IMR-90 (cell line): Measurements from ENCODE around the gene SMC5.

ENCODE experiments used
- BHLHE40 ChIP-seq: fragments of 150-350 bp; IDR thresholded peaks from 2 replicates; pipeline ENCODE4 v1.6.1; 2016; ENCODE audit warnings: mild to moderate bottlenecking, low read depth, low read length
- CEBPB ChIP-seq: IDR thresholded peaks from 2 replicates; pipeline ENCODE4 v1.6.1; 2012; ENCODE audit warnings: low read depth, low read length, improper control_type of control experiment
- CHD1 ChIP-seq: IDR thresholded peaks from 2 replicates; pipeline ENCODE4 v1.6.1; 2012; ENCODE audit warnings: low read depth, low read length, improper control_type of control experiment
- MAFK ChIP-seq: IDR thresholded peaks from 2 replicates; pipeline ENCODE4 v1.6.1; 2012; ENCODE audit warnings: low read depth, low read length, improper control_type of control experiment
- MXI1 ChIP-seq: IDR thresholded peaks from 2 replicates; pipeline ENCODE4 v1.6.1; 2012; ENCODE audit warnings: low read depth, mild to moderate bottlenecking, low read length, moderate library complexity, borderline replicate concordance
- NFE2L2 ChIP-seq: fragments of 150-350 bp; IDR thresholded peaks from 2 replicates; pipeline ENCODE4 v1.6.1; 2016; ENCODE audit warnings: low read depth, mild to moderate bottlenecking, low read length
- POLR2A ChIP-seq: IDR thresholded peaks from 2 replicates; pipeline ENCODE4 v1.6.1; 2012; ENCODE audit warnings: mild to moderate bottlenecking, low read depth, low read length
- TF ChIP-seq, protein P1 (sequence below): conservative IDR thresholded peaks from 2 replicates; pipeline ENCODE4 v1.5.1; 2012; ENCODE audit warnings: mild to moderate bottlenecking, low read depth, low read length, improper control_type of control experiment
- TF ChIP-seq, protein P2 (sequence below): fragments of 150-350 bp; IDR thresholded peaks from 2 replicates; pipeline ENCODE4 v1.6.1; 2016; ENCODE audit warnings: low read depth, mild to moderate bottlenecking, low read length, moderate library complexity, borderline replicate concordance
- TF ChIP-seq, protein P3 (sequence below): fragments of 150-350 bp; IDR thresholded peaks from 2 replicates; pipeline ENCODE4 v1.6.1; 2017; ENCODE audit warnings: mild to moderate bottlenecking, antibody characterized with exemption, low read length, low read depth

DNA sequence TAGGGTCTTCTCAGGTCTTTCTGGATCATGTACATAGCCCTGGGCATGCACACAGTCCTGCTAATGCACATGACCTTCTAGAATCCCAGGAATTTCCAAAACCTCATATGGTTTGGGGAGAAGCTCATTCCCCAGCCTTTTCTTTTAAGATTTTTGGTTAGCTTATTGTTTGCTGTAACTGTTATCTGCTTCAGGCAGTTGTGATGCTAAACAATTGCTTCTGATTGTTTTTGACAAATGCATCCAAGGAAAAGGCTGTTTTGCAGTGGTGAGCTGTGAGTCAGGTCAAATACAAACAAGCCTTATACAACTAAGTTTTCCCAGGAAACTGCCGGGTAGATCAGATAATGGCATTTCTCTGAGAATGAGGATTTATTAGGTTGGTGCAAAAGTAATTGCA lies 32.7 kb downstream of the SMC5 start:
- TF ChIP-seq POLR2A (no peak), BHLHE40 (no peak), CEBPB (no peak), MXI1 (no peak), MAFK (no peak), NFE2L2 (no peak), CHD1 (no peak)
- TF ChIP-seq, protein P1, sequence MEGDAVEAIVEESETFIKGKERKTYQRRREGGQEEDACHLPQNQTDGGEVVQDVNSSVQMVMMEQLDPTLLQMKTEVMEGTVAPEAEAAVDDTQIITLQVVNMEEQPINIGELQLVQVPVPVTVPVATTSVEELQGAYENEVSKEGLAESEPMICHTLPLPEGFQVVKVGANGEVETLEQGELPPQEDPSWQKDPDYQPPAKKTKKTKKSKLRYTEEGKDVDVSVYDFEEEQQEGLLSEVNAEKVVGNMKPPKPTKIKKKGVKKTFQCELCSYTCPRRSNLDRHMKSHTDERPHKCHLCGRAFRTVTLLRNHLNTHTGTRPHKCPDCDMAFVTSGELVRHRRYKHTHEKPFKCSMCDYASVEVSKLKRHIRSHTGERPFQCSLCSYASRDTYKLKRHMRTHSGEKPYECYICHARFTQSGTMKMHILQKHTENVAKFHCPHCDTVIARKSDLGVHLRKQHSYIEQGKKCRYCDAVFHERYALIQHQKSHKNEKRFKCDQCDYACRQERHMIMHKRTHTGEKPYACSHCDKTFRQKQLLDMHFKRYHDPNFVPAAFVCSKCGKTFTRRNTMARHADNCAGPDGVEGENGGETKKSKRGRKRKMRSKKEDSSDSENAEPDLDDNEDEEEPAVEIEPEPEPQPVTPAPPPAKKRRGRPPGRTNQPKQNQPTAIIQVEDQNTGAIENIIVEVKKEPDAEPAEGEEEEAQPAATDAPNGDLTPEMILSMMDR, result no peak
- TF ChIP-seq, protein P2, sequence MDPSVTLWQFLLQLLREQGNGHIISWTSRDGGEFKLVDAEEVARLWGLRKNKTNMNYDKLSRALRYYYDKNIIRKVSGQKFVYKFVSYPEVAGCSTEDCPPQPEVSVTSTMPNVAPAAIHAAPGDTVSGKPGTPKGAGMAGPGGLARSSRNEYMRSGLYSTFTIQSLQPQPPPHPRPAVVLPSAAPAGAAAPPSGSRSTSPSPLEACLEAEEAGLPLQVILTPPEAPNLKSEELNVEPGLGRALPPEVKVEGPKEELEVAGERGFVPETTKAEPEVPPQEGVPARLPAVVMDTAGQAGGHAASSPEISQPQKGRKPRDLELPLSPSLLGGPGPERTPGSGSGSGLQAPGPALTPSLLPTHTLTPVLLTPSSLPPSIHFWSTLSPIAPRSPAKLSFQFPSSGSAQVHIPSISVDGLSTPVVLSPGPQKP, result no peak
- TF ChIP-seq, protein P3, sequence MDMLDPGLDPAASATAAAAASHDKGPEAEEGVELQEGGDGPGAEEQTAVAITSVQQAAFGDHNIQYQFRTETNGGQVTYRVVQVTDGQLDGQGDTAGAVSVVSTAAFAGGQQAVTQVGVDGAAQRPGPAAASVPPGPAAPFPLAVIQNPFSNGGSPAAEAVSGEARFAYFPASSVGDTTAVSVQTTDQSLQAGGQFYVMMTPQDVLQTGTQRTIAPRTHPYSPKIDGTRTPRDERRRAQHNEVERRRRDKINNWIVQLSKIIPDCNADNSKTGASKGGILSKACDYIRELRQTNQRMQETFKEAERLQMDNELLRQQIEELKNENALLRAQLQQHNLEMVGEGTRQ, result no peak
